Glutamatergic neuron (in vitro differentiated cells): ENCODE results near the gene TTC28. TPM values are rescaled to one million over a fixed set of nuclear protein-coding genes. Genes with fewer than 3 reads are reported as not detected.
A peak's percentile ranks its signal among the peaks of the same experiment; 100 is the strongest.

Source experiments
- DNase-seq: peaks from one replicate; pipeline ENCODE4 v3.0.0; 2022
- H3K27ac Mint-ChIP-seq: one replicate; pipeline ENCODE4 v1.8.0; 2020; ENCODE audit warnings: mild to moderate bottlenecking, mixed read lengths, inconsistent platforms; ENCODE audit not compliant: unreplicated experiment
- H3K27me3 Mint-ChIP-seq: one replicate; pipeline ENCODE4 v1.8.0; 2020; ENCODE audit warnings: mild to moderate bottlenecking, moderate library complexity, mixed read lengths, inconsistent platforms; ENCODE audit not compliant: unreplicated experiment
- H3K36me3 Mint-ChIP-seq: one replicate; pipeline ENCODE4 v1.8.0; 2020; ENCODE audit warnings: mild to moderate bottlenecking, mixed read lengths, inconsistent platforms; ENCODE audit not compliant: unreplicated experiment
- H3K4me1 Mint-ChIP-seq: one replicate; pipeline ENCODE4 v1.8.0; 2020; ENCODE audit warnings: mild to moderate bottlenecking, low read depth, mixed read lengths, inconsistent platforms; ENCODE audit not compliant: unreplicated experiment
- H3K4me3 Mint-ChIP-seq: one replicate; pipeline ENCODE4 v1.8.0; 2020; ENCODE audit warnings: mild to moderate bottlenecking, mixed read lengths, inconsistent platforms; ENCODE audit not compliant: unreplicated experiment
- H3K9me3 Mint-ChIP-seq: one replicate; pipeline ENCODE4 v1.8.0; 2020; ENCODE audit warnings: mild to moderate bottlenecking, moderate library complexity, mixed read lengths, inconsistent platforms; ENCODE audit not compliant: unreplicated experiment
- CTCF ChIP-seq: fragments of 200-600 bp; sonication (generic); IDR thresholded peaks from one replicate; pipeline ENCODE4 v1.5.0; 2021; ENCODE audit not compliant: partially characterized antibody, unreplicated experiment
- total RNA-seq: library from RNA; stranded (reverse); fragmentation: NEBNext Ultra II Directional; extraction: Animal tissue kit (Norgen Biotek cat#: 25700); gene quantifications from one replicate; pipeline ENCODE4 v1.2.1, GENCODE V29; 2021; ENCODE audit not compliant: unreplicated experiment

TTC28 gene
- total RNA-seq, 1 donor from 2014 or later = 55.6 TPM

- peaks cover 2% of the 10 kb centered on the region for H3K9me3 Mint-ChIP-seq
- peak; percentile 57 for TF ChIP-seq CTCF
- no peak overlapping the region for H3K4me3 Mint-ChIP-seq
- no peak overlapping the region for H3K27ac Mint-ChIP-seq
- DNase-seq = peak; percentile 49
- H3K36me3 Mint-ChIP-seq = no peaks in the 10 kb centered on the region
- H3K27me3 Mint-ChIP-seq = peaks cover 6% of the 10 kb centered on the region
- H3K4me1 Mint-ChIP-seq = peaks cover 2% of the 10 kb centered on the region
Measured at GRCh38 chr22:27990879-27991278, 688.8 kb downstream of the TTC28 start.

GRCh38 chr22:27990451-27990840, 689.2 kb downstream of the TTC28 start:
- peaks cover 4% of the 10 kb centered on the region for H3K9me3 Mint-ChIP-seq
- H3K27me3 Mint-ChIP-seq = peaks cover 6% of the 10 kb centered on the region
- H3K36me3 Mint-ChIP-seq = peaks cover 4% of the 10 kb centered on the region
- peaks cover 2% of the 10 kb centered on the region for H3K4me1 Mint-ChIP-seq
- no peak overlapping the region for H3K4me3 Mint-ChIP-seq
- H3K27ac Mint-ChIP-seq = no peak overlapping the region
- peak; percentile 3 for DNase-seq
- TF ChIP-seq CTCF = no peak

- peaks cover 8% of the 10 kb centered on the region for H3K27me3 Mint-ChIP-seq
- peaks cover 2% of the 10 kb centered on the region for H3K4me1 Mint-ChIP-seq
- H3K4me3 Mint-ChIP-seq = no peak overlapping the region
- TF ChIP-seq CTCF = no peak
- H3K27ac Mint-ChIP-seq = no peak overlapping the region
- peaks cover 5% of the 10 kb centered on the region for H3K9me3 Mint-ChIP-seq
- no peak for DNase-seq
- peaks cover 10% of the 10 kb centered on the region for H3K36me3 Mint-ChIP-seq
Measured at GRCh38 chr22:27989758-27990450, 689.7 kb downstream of the TTC28 start.

- DNase-seq = no peak
- H3K27ac Mint-ChIP-seq = no peak overlapping the region
- no peak for TF ChIP-seq CTCF
- H3K36me3 Mint-ChIP-seq = peaks cover 13% of the 10 kb centered on the region
- peaks cover 2% of the 10 kb centered on the region for H3K4me1 Mint-ChIP-seq
- peaks cover 3% of the 10 kb centered on the region for H3K9me3 Mint-ChIP-seq
- peaks cover 8% of the 10 kb centered on the region for H3K27me3 Mint-ChIP-seq
- H3K4me3 Mint-ChIP-seq = no peak overlapping the region
Measured at GRCh38 chr22:27988704-27989103, 690.9 kb downstream of the TTC28 start.

- Mint-ChIP-seq H3K27me3 (peaks cover 8% of the 10 kb centered on the region), H3K9me3 (peaks cover 6% of the 10 kb centered on the region), H3K4me3 (no peak overlapping the region), H3K36me3 (peaks cover 20% of the 10 kb centered on the region), H3K27ac (no peak overlapping the region), H3K4me1 (peaks cover 2% of the 10 kb centered on the region)
- no peak for DNase-seq
- no peak for TF ChIP-seq CTCF
Measured at GRCh38 chr22:27987557-27987956, 692.1 kb downstream of the TTC28 start.
